Gastrocnemius medialis (tissue), 4 donors: Measurements from ENCODE around the gene CLDN20. TPM values are rescaled to one million over a fixed set of nuclear protein-coding genes. Genes with fewer than 3 reads are reported as not detected.

Experiments
- ATAC-seq, 2 donors: fragments of 150-250 bp; one replicate each; pipeline ENCODE4 v1.9.1; 2016
- DNase-seq, 2 donors: peaks; one replicate each; pipeline ENCODE4 v3.0.0-alpha.2; 2019
- H3K27ac ChIP-seq, 4 donors: fragments of 200-600 bp; sonication (generic); 1 replicate in 1 of 4; 2 replicates in 3 of 4; pipeline ENCODE4 v1.5.1; 2016 to 2018; ENCODE audit warnings: mild to moderate bottlenecking in 2 of 4, moderate library complexity in 1 of 4
- H3K27me3 ChIP-seq, 3 donors: fragments of 200-600 bp; sonication (generic) in 2 of 3; 1 replicate in 1 of 3; 2 replicates in 2 of 3; pipeline versions ENCODE4 v1.5.1 to v1.6.0; 2016 to 2019; ENCODE audit warnings: mild to moderate bottlenecking in 1 of 3, moderate library complexity in 1 of 3
- H3K36me3 ChIP-seq, 2 donors: fragments of 200-600 bp; sonication (generic) in 1 of 2; one replicate each; pipeline ENCODE4 v1.5.1; 2017 to 2018
- H3K4me1 ChIP-seq, 2 donors: fragments of 200-600 bp; sonication (generic) in 1 of 2; one replicate each; pipeline ENCODE4 v1.5.1; 2016 to 2017; ENCODE audit warnings: mild to moderate bottlenecking in 2 of 2
- H3K4me3 ChIP-seq, 4 donors: fragments of 200-600 bp; sonication (generic) in 3 of 4; 1 replicate in 1 of 4; 2 replicates in 3 of 4; pipeline ENCODE4 v1.5.1; 2016 to 2019; ENCODE audit warnings: mild to moderate bottlenecking in 2 of 4
- H3K9me3 ChIP-seq, 3 donors: fragments of 200-600 bp; sonication (generic) in 2 of 3; 1 replicate in 1 of 3; 2 replicates in 2 of 3; pipeline ENCODE4 v1.5.1; 2016 to 2019
- POLR2A ChIP-seq, 2 donors: fragments of 450-650 bp; IDR thresholded peaks; one replicate each; pipeline ENCODE4 v1.6.1; 2017; ENCODE audit warnings: antibody characterized with exemption in 2 of 2, mild to moderate bottlenecking in 2 of 2, moderate library complexity in 2 of 2
- in situ Hi-C, 4 donors: fragments of 200-750 bp; cut with MboI; loops; one replicate each; pipeline versions ENCODE4 v1.15.0 to v1.8.0; 2017; ENCODE audit warnings: low sequenced_read_pairs in 4 of 4
- intact Hi-C: fragments of 100-400 bp; cut with DNase I; formaldehyde crosslinking; loops from one replicate; pipeline ENCODE4 v1.15.1; 2023; ENCODE audit warnings: low total_unique reads
- total RNA-seq, 4 donors: library from RNA; depleted of rRNA; stranded (reverse); fragments of >200 nt; gene quantifications; one replicate each; pipeline versions ENCODE4 v1.1.0 to v1.2.3, GENCODE V29; 2016
- TF ChIP-seq, protein P1 (sequence below), 5 experiments: fragments of 450-650 bp in 3 of 5; fragments of 200-600 bp in 2 of 5; sonication (generic) in 2 of 5; IDR thresholded peaks in 4 of 5; conservative IDR thresholded peaks in 1 of 5; 1 replicate in 4 of 5; 2 replicates in 1 of 5; pipeline ENCODE4 v1.5.1; 2016 to 2019; ENCODE audit warnings: antibody characterized with exemption in 5 of 5, mild to moderate bottlenecking in 3 of 5, moderate library complexity in 3 of 5

The CLDN20 gene
- total RNA-seq, 4 donors from 2014 or later = not detected

- intact Hi-C loops (loop anchor here (1.0 kb wide), 1 partner anchor 70 kb away; no protein-coding TSS in a partner anchor), in situ Hi-C loops (loop anchor here in 1 of 4 donors (10.0 kb wide), 1 partner anchor 73 kb away; no protein-coding TSS in a partner anchor)
- Histone ChIP-seq H3K4me1 (peaks cover 0 to under 1% of the 10 kb centered on the region in 2 donors), H3K9me3 (no peaks in the 10 kb centered on the region), H3K27ac (no peak overlapping the region), H3K4me3 (no peak overlapping the region), H3K36me3 (peaks cover 0 to 36% of the 10 kb centered on the region in 2 donors), H3K27me3 (no peaks in the 10 kb centered on the region)
- TF ChIP-seq, protein P1, sequence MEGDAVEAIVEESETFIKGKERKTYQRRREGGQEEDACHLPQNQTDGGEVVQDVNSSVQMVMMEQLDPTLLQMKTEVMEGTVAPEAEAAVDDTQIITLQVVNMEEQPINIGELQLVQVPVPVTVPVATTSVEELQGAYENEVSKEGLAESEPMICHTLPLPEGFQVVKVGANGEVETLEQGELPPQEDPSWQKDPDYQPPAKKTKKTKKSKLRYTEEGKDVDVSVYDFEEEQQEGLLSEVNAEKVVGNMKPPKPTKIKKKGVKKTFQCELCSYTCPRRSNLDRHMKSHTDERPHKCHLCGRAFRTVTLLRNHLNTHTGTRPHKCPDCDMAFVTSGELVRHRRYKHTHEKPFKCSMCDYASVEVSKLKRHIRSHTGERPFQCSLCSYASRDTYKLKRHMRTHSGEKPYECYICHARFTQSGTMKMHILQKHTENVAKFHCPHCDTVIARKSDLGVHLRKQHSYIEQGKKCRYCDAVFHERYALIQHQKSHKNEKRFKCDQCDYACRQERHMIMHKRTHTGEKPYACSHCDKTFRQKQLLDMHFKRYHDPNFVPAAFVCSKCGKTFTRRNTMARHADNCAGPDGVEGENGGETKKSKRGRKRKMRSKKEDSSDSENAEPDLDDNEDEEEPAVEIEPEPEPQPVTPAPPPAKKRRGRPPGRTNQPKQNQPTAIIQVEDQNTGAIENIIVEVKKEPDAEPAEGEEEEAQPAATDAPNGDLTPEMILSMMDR (IDR thresholded peaks at IDR 0.05 in 4 of 5, conservative IDR thresholded peaks at IDR 0.05 in 1 of 5) = no peak
- TF ChIP-seq POLR2A (IDR thresholded peaks at IDR 0.05) = no peak
- ATAC-seq = no peak
- DNase-seq = no peak
Measured at GRCh38 chr6:155247618-155248007, 16.2 kb upstream of the CLDN20 start.

DNA sequence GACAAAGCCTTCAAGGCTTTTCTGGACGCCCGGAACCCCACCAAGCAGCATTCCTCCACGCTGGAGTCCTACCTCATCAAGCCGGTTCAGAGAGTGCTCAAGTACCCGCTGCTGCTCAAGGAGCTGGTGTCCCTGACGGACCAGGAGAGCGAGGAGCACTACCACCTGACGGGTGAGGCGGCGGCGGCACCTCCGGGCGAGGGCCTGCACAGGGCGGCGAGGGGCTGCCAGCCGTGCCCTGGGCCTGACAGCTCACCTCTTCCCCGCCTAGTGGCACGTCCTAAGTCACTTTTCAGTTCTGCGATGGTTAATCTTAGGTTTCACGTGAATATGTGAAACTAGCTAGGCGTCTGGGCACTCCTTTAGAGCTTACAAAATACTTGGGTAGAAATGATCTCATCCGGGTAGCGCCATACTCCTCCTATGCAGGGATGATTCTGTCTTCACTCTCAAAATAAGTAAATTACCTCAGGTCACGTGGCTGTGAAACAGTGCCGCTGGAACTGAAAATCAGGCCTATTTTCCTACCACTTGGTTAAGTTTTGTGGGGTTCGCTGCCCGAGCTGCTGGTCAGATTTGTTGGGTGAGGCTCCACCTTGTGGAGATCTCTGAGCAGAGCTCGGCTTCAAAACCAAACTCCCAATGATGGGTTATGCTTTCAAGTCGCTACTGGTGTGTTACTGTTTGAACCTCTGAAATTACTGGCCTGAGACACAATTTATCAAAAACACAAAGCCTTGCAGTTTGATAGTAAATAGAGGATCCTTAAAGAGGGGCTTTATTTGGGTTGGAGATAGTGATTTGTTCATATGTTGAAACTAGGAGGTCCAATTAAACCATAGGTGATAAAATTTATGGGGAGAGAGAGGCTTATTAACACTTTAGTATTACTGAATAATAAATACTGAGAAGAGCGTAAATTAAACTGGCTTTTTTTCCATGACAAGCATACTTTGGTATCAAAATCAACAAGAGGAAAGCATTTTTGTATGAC, 15.5 kb upstream of the CLDN20 start:
- Histone ChIP-seq H3K4me1 (peaks cover 4 to 8% of the 10 kb centered on the region in 2 donors), H3K27ac (no peak overlapping the region), H3K4me3 (no peak overlapping the region), H3K36me3 (peaks cover 0 to 36% of the 10 kb centered on the region in 2 donors), H3K9me3 (no peaks in the 10 kb centered on the region), H3K27me3 (no peaks in the 10 kb centered on the region)
- ATAC-seq = no peak
- DNase-seq = no peak
- TF ChIP-seq, protein P1 (IDR thresholded peaks at IDR 0.05 in 4 of 5, conservative IDR thresholded peaks at IDR 0.05 in 1 of 5) = peak; percentile 21 to 51 (median 40)
- no peak for TF ChIP-seq POLR2A (IDR thresholded peaks at IDR 0.05)
- intact Hi-C loops = loop anchor here (1.0 kb wide), 1 partner anchor 71 kb away; no protein-coding TSS in a partner anchor
- in situ Hi-C loops = loop anchor here in 1 of 4 donors (10.0 kb wide), 1 partner anchor 74 kb away; no protein-coding TSS in a partner anchor

GRCh38 chr6:155250701-155251381, 13.0 kb upstream of the CLDN20 start:
- no peak for TF ChIP-seq POLR2A (IDR thresholded peaks at IDR 0.05)
- TF ChIP-seq, protein P1 (IDR thresholded peaks at IDR 0.05 in 4 of 5, conservative IDR thresholded peaks at IDR 0.05 in 1 of 5) = no peak
- H3K4me1 ChIP-seq = peaks cover 18 to 19% of the 10 kb centered on the region in 2 donors
- intact Hi-C loops (loop anchor here (5.0 kb wide), 1 partner anchor 61 kb away; the partner anchor contains the start of gene TFB1M), in situ Hi-C loops (loop anchor here in 1 of 4 donors (10.0 kb wide), 1 partner anchor 76 kb away; no protein-coding TSS in a partner anchor)
- H3K27ac ChIP-seq = no peak overlapping the region
- no peak overlapping the region for H3K4me3 ChIP-seq
- no peaks in the 10 kb centered on the region for H3K27me3 ChIP-seq
- ATAC-seq (no peak), DNase-seq (no peak)
- H3K9me3 ChIP-seq = no peaks in the 10 kb centered on the region
- peaks cover 0 to 43% of the 10 kb centered on the region in 2 donors for H3K36me3 ChIP-seq

DNA sequence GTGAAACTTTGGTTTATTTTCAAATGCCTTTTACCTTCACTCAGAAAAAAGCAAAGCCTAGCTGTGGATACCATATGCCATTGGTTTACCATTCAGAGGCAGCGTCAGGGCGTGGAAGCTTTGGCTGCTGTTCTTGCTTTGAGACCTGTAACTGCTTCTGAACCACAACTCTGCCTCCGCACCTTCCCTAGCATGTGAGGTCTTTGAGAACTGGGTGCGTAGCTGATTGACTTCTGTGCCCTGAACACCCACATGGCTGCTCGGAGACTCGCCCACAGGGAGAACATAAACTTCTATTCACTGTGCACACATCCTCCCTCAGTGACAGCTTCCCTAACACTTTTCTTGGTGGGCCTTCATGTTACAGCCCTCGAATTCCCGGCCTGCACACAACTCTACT, 11.2 kb upstream of the CLDN20 start:
- no peak overlapping the region for H3K4me3 ChIP-seq
- DNase-seq (no peak), ATAC-seq (no peak)
- H3K9me3 ChIP-seq = no peaks in the 10 kb centered on the region
- in situ Hi-C loops = loop anchor here in 1 of 4 donors (10.0 kb wide), 1 partner anchor 78 kb away; no protein-coding TSS in a partner anchor
- TF ChIP-seq, protein P1 (IDR thresholded peaks at IDR 0.05 in 4 of 5, conservative IDR thresholded peaks at IDR 0.05 in 1 of 5) = no peak
- TF ChIP-seq POLR2A (IDR thresholded peaks at IDR 0.05) = no peak
- H3K4me1 ChIP-seq = peaks cover 18 to 19% of the 10 kb centered on the region in 2 donors
- intact Hi-C loops = loop anchor here (5.0 kb wide), 1 partner anchor 60 kb away; the partner anchor contains the start of gene TFB1M
- no peaks in the 10 kb centered on the region for H3K27me3 ChIP-seq
- H3K27ac ChIP-seq = peak overlapping the region; percentile 79 to 85 (median 81)
- peaks cover 0 to 45% of the 10 kb centered on the region in 2 donors for H3K36me3 ChIP-seq
